ENCODE measurements around the gene BGLAP. TPM values are rescaled to one million over a fixed set of nuclear protein-coding genes. Genes with fewer than 3 reads are reported as not detected.
"Not testable (repeated sequence)": the region's sequence is repeated elsewhere in the genome, so short reads cannot be mapped to it uniquely, and the experiment has no call there.

The BGLAP gene
- total and polyA plus RNA-seq, 2 donors: 0.42 to 0.68 TPM

- DNase-seq (ENCODE audit: extremely low spot score): no peak
- 82% methylated on average over 16 of the region's 16 CpGs for WGBS
- Histone ChIP-seq H3K4me1 (ENCODE audit: insufficient read depth) (no peaks in the 10 kb centered on the region), H3K27ac (ENCODE audit: low read depth) (no peak overlapping the region), H3K36me3 (ENCODE audit: insufficient read depth) (no peaks in the 10 kb centered on the region), H3K4me3 (ENCODE audit: low read depth, low read length) (no peak overlapping the region)
These were observed 27.8 kb upstream of the BGLAP start for GRCh38 chr1:156214024-156214748.

GRCh38 chr1:156216361-156217086 is 25.5 kb upstream of the BGLAP start:
- DNase-seq (ENCODE audit: extremely low spot score); H3K4me3 ChIP-seq (ENCODE audit: low read depth, low read length); H3K27ac ChIP-seq (ENCODE audit: low read depth); H3K36me3 ChIP-seq (ENCODE audit: insufficient read depth); H3K4me1 ChIP-seq (ENCODE audit: insufficient read depth): not testable (repeated sequence)
- 92% methylated on average over 55 of the region's 55 CpGs for WGBS

- DNase-seq (ENCODE audit: extremely low spot score): no peak
- no peaks in the 10 kb centered on the region for H3K4me1 ChIP-seq (ENCODE audit: insufficient read depth)
- H3K27ac ChIP-seq (ENCODE audit: low read depth): no peak overlapping the region
- H3K36me3 ChIP-seq (ENCODE audit: insufficient read depth): no peaks in the 10 kb centered on the region
- H3K4me3 ChIP-seq (ENCODE audit: low read depth, low read length): no peak overlapping the region
- 58% methylated on average over 2 of the region's 2 CpGs for WGBS
These were observed 24.1 kb upstream of the BGLAP start for GRCh38 chr1:156217871-156218270.

GRCh38 chr1:156220226-156220625 is 21.8 kb upstream of the BGLAP start:
- 96% methylated on average over 9 of the region's 9 CpGs for WGBS
- H3K36me3 ChIP-seq (ENCODE audit: insufficient read depth): no peaks in the 10 kb centered on the region
- no peak overlapping the region for H3K27ac ChIP-seq (ENCODE audit: low read depth)
- H3K4me1 ChIP-seq (ENCODE audit: insufficient read depth): no peaks in the 10 kb centered on the region
- DNase-seq (ENCODE audit: extremely low spot score): no peak
- no peak overlapping the region for H3K4me3 ChIP-seq (ENCODE audit: low read depth, low read length)

GRCh38 chr1:156221986-156222692 is 19.8 kb upstream of the BGLAP start:
- no peak overlapping the region for H3K27ac ChIP-seq (ENCODE audit: low read depth)
- no peak for DNase-seq (ENCODE audit: extremely low spot score)
- WGBS: 93% methylated on average over 13 of the region's 13 CpGs
- H3K36me3 ChIP-seq (ENCODE audit: insufficient read depth): no peaks in the 10 kb centered on the region
- no peak overlapping the region for H3K4me3 ChIP-seq (ENCODE audit: low read depth, low read length)
- no peaks in the 10 kb centered on the region for H3K4me1 ChIP-seq (ENCODE audit: insufficient read depth)

- Histone ChIP-seq H3K4me1 (ENCODE audit: insufficient read depth) (no peaks in the 10 kb centered on the region), H3K4me3 (ENCODE audit: low read depth, low read length) (no peak overlapping the region), H3K27ac (ENCODE audit: low read depth) (no peak overlapping the region), H3K36me3 (ENCODE audit: insufficient read depth) (no peaks in the 10 kb centered on the region)
- 16% methylated on average over 2 of the region's 2 CpGs for WGBS
- DNase-seq (ENCODE audit: extremely low spot score): no peak
These were observed 16.3 kb upstream of the BGLAP start for GRCh38 chr1:156225677-156226014.

GRCh38 chr1:156226116-156226538 is 15.9 kb upstream of the BGLAP start:
- Histone ChIP-seq H3K4me1 (ENCODE audit: insufficient read depth) (no peaks in the 10 kb centered on the region), H3K36me3 (ENCODE audit: insufficient read depth) (no peaks in the 10 kb centered on the region), H3K27ac (ENCODE audit: low read depth) (no peak overlapping the region), H3K4me3 (ENCODE audit: low read depth, low read length) (no peak overlapping the region)
- WGBS: 84% methylated on average over 2 of the region's 2 CpGs
- no peak for DNase-seq (ENCODE audit: extremely low spot score)

GRCh38 chr1:156226782-156227181 is 15.2 kb upstream of the BGLAP start:
- DNase-seq (ENCODE audit: extremely low spot score): no peak
- Histone ChIP-seq H3K27ac (ENCODE audit: low read depth) (no peak overlapping the region), H3K36me3 (ENCODE audit: insufficient read depth) (no peaks in the 10 kb centered on the region), H3K4me3 (ENCODE audit: low read depth, low read length) (no peak overlapping the region), H3K4me1 (ENCODE audit: insufficient read depth) (no peaks in the 10 kb centered on the region)
- 88% methylated on average over 4 of the region's 4 CpGs for WGBS

- DNase-seq (ENCODE audit: extremely low spot score): no peak
- Histone ChIP-seq H3K4me1 (ENCODE audit: insufficient read depth) (no peaks in the 10 kb centered on the region), H3K36me3 (ENCODE audit: insufficient read depth) (no peaks in the 10 kb centered on the region), H3K4me3 (ENCODE audit: low read depth, low read length) (no peak overlapping the region), H3K27ac (ENCODE audit: low read depth) (no peak overlapping the region)
- 78% methylated on average over 7 of the region's 7 CpGs for WGBS
These were observed 13.5 kb upstream of the BGLAP start for GRCh38 chr1:156228501-156228900.

GRCh38 chr1:156229809-156230472 is 12.0 kb upstream of the BGLAP start:
- Histone ChIP-seq H3K4me3 (ENCODE audit: low read depth, low read length) (no peak overlapping the region), H3K36me3 (ENCODE audit: insufficient read depth) (no peaks in the 10 kb centered on the region), H3K27ac (ENCODE audit: low read depth) (no peak overlapping the region), H3K4me1 (ENCODE audit: insufficient read depth) (no peaks in the 10 kb centered on the region)
- no peak for DNase-seq (ENCODE audit: extremely low spot score)
- WGBS: 74% methylated on average over 11 of the region's 11 CpGs

GRCh38 chr1:156230473-156230837 is 11.5 kb upstream of the BGLAP start:
- Histone ChIP-seq H3K36me3 (ENCODE audit: insufficient read depth) (no peaks in the 10 kb centered on the region), H3K27ac (ENCODE audit: low read depth) (no peak overlapping the region), H3K4me3 (ENCODE audit: low read depth, low read length) (no peak overlapping the region), H3K4me1 (ENCODE audit: insufficient read depth) (no peaks in the 10 kb centered on the region)
- DNase-seq (ENCODE audit: extremely low spot score): no peak
- 77% methylated on average over 1 of the region's 1 CpG for WGBS

GRCh38 chr1:156232201-156232894 is 9.6 kb upstream of the BGLAP start:
- peaks cover 5% of the 10 kb centered on the region for H3K36me3 ChIP-seq (ENCODE audit: insufficient read depth)
- WGBS: 93% methylated on average over 12 of the region's 12 CpGs

GRCh38 chr1:156233426-156234127 is 8.4 kb upstream of the BGLAP start:
- Histone ChIP-seq H3K27ac (ENCODE audit: low read depth) (no peak overlapping the region), H3K4me3 (ENCODE audit: low read depth, low read length) (no peak overlapping the region), H3K4me1 (ENCODE audit: insufficient read depth) (no peaks in the 10 kb centered on the region), H3K36me3 (ENCODE audit: insufficient read depth) (peaks cover 6% of the 10 kb centered on the region)
- 80% methylated on average over 5 of the region's 5 CpGs for WGBS
- DNase-seq (ENCODE audit: extremely low spot score): no peak

More at GRCh38 chr1:156232201-156232894, 9.6 kb upstream of the BGLAP start:
- Histone ChIP-seq H3K4me3 (ENCODE audit: low read depth, low read length) (no peak overlapping the region), H3K4me1 (ENCODE audit: insufficient read depth) (no peaks in the 10 kb centered on the region), H3K27ac (ENCODE audit: low read depth) (no peak overlapping the region)
- DNase-seq (ENCODE audit: extremely low spot score): no peak

Measured in urinary bladder (tissue), 4 donors.